Natural killer cell (primary cell): ENCODE measurements around the gene GSE1. TPM values are rescaled to one million over a fixed set of nuclear protein-coding genes. Genes with fewer than 3 reads are reported as not detected.

Experiments
- ATAC-seq, 3 donors: fragments of 150-1000 bp in 2 of 3; fragments of 200-7000 bp in 1 of 3; cut with Tn5 transposase; 1 replicate in 1 of 3; 2 replicates in 2 of 3; pipeline ENCODE4 v1.10.0; 2021; ENCODE audit warnings: mild to moderate bottlenecking in 2 of 3, moderate library complexity in 2 of 3
- DNase-seq, 2 donors: peaks; one replicate each; pipeline versions ENCODE4 v3.0.0 to v3.0.0-alpha.2; 2013 to 2021; ENCODE audit warnings: mixed read lengths in 1 of 2
- H3K27ac ChIP-seq: one replicate; pipeline ENCODE4 v1.5.1; 2013; ENCODE audit warnings: mild to moderate bottlenecking, low read length
- H3K27me3 ChIP-seq: one replicate; pipeline ENCODE4 v1.6.1; 2013; ENCODE audit warnings: low read length; ENCODE audit not compliant: control insufficient read depth, insufficient read depth
- H3K36me3 ChIP-seq: one replicate; pipeline ENCODE4 v1.6.1; 2013; ENCODE audit warnings: low read length; ENCODE audit not compliant: control insufficient read depth, insufficient read depth
- H3K4me1 ChIP-seq: one replicate; pipeline ENCODE4 v1.6.1; 2013; ENCODE audit warnings: low read length; ENCODE audit not compliant: control insufficient read depth, insufficient read depth
- H3K4me3 ChIP-seq: one replicate; pipeline ENCODE4 v1.5.1; 2013; ENCODE audit warnings: low read length
- H3K9me3 ChIP-seq: one replicate; pipeline ENCODE4 v1.6.1; 2013; ENCODE audit warnings: low read length; ENCODE audit not compliant: control insufficient read depth, insufficient read depth
- H3K27ac Mint-ChIP-seq, 2 donors: one replicate each; pipeline ENCODE4 v1.8.0; 2022; ENCODE audit warnings: mild to moderate bottlenecking in 2 of 2, mixed read lengths in 2 of 2, moderate library complexity in 1 of 2
- H3K27me3 Mint-ChIP-seq, 2 donors: one replicate each; pipeline ENCODE4 v1.8.0; 2022; ENCODE audit warnings: low read depth in 2 of 2, mixed read lengths in 2 of 2
- H3K36me3 Mint-ChIP-seq: one replicate; pipeline ENCODE4 v1.8.0; 2022; ENCODE audit warnings: mixed read lengths
- H3K4me1 Mint-ChIP-seq, 2 donors: one replicate each; pipeline ENCODE4 v1.8.0; 2022; ENCODE audit warnings: mixed read lengths in 2 of 2
- H3K4me3 Mint-ChIP-seq: one replicate; pipeline ENCODE4 v1.8.0; 2022; ENCODE audit warnings: mild to moderate bottlenecking, moderate library complexity, mixed read lengths
- H3K9me3 Mint-ChIP-seq, 2 donors: one replicate each; pipeline ENCODE4 v1.8.0; 2022; ENCODE audit warnings: mixed read lengths in 2 of 2
- WGBS: methylation state at CpG from one replicate; pipeline ENCODE4 v1.1.7; 2013; ENCODE audit warnings: missing lambda C conversion rate; ENCODE audit not compliant: insufficient coverage; 5-methylcytosine and 5-hydroxymethylcytosine counted together
- intact Hi-C: fragments of 100-400 bp; cut with micrococcal nuclease; formaldehyde crosslinking; loops from one replicate; pipeline ENCODE4 v1.14.2; 2022
- total RNA-seq, 4 donors: library from RNA; stranded (reverse); fragments of 120-200 nt in 1 of 4; gene quantifications; one replicate each; pipeline versions ENCODE4 v1.2.3 to v1.2.4, GENCODE V29; 2013 to 2022
- TF ChIP-seq, protein P1 (sequence below): fragments of 200-600 bp; IDR thresholded peaks from one replicate; pipeline ENCODE4 v1.8.0; 2022; ENCODE audit warnings: antibody characterized with exemption

GSE1 gene
- total RNA-seq, 3 donors from 2014 or later (not counting 1 experiment from before 2014, with no cell fraction given) = 232 to 277 (median 233) TPM

DNA sequence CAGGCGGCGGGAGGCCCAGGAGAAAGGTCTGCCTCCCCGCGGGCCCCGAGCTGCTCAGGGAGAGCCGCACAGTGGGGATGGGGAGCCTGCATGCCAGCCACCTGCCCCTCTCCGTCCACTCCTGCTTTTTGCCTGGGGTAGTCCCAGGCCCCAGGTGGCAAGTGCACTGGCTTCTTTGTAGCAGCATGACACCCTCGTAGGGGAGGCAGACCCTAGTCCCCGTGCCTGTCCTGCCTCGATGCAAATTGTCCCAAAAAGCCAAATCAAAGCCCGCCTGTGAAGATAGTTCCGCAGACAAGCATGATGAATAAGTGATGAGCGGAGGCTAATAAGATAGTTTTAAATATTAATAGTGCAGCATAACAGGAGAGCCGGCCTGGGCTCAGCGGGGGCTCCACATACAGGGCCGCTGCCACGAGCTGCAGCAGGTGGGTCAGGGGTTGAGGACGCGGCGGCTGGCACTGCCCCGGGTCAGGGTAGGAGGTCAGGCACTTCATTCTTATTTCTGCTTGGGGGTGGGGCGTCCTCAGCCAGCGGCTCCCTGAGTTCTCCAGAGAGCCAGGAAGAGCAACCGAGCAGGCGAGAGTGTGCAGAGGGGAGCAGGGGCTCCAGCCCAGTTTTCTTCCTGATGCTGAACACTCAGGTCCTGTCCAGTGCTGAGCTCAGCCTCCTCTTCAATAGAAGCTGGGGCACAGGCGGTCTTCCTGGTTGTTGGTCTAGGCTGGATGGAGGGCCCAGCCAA is 48.8 kb downstream of the GSE1 start:
- H3K9me3 Mint-ChIP-seq = no peaks in the 10 kb centered on the region
- no peak overlapping the region for H3K27ac ChIP-seq
- 97% methylated on average over 26 of the region's 26 CpGs for WGBS
- no peaks in the 10 kb centered on the region for H3K27me3 ChIP-seq
- intact Hi-C loops = no loop called here
- TF ChIP-seq, protein P1, sequence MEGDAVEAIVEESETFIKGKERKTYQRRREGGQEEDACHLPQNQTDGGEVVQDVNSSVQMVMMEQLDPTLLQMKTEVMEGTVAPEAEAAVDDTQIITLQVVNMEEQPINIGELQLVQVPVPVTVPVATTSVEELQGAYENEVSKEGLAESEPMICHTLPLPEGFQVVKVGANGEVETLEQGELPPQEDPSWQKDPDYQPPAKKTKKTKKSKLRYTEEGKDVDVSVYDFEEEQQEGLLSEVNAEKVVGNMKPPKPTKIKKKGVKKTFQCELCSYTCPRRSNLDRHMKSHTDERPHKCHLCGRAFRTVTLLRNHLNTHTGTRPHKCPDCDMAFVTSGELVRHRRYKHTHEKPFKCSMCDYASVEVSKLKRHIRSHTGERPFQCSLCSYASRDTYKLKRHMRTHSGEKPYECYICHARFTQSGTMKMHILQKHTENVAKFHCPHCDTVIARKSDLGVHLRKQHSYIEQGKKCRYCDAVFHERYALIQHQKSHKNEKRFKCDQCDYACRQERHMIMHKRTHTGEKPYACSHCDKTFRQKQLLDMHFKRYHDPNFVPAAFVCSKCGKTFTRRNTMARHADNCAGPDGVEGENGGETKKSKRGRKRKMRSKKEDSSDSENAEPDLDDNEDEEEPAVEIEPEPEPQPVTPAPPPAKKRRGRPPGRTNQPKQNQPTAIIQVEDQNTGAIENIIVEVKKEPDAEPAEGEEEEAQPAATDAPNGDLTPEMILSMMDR = no peak
- H3K4me3 Mint-ChIP-seq = no peak overlapping the region
- H3K27ac Mint-ChIP-seq = peak overlapping the region in 1 of 2 donors; percentile 27
- H3K4me1 Mint-ChIP-seq = peaks cover 5% of the 10 kb centered on the region in 2 donors
- H3K4me3 ChIP-seq = no peak overlapping the region
- no peaks in the 10 kb centered on the region for H3K27me3 Mint-ChIP-seq
- H3K9me3 ChIP-seq = no peaks in the 10 kb centered on the region
- DNase-seq (no peak), ATAC-seq (no peak)
- peaks cover 92% of the 10 kb centered on the region for H3K36me3 ChIP-seq
- H3K4me1 ChIP-seq = no peaks in the 10 kb centered on the region
- H3K36me3 Mint-ChIP-seq = peaks cover 7% of the 10 kb centered on the region

GRCh38 chr16:85662482-85662812 is 49.3 kb downstream of the GSE1 start:
- Mint-ChIP-seq H3K27ac (peak overlapping the region in 1 of 2 donors; percentile 27), H3K9me3 (no peaks in the 10 kb centered on the region), H3K27me3 (no peaks in the 10 kb centered on the region), H3K4me3 (no peak overlapping the region), H3K4me1 (peaks cover 5% of the 10 kb centered on the region in 2 donors), H3K36me3 (peaks cover 7% of the 10 kb centered on the region)
- Histone ChIP-seq H3K4me3 (no peak overlapping the region), H3K36me3 (peaks cover 92% of the 10 kb centered on the region), H3K27me3 (no peaks in the 10 kb centered on the region), H3K9me3 (no peaks in the 10 kb centered on the region), H3K4me1 (no peaks in the 10 kb centered on the region), H3K27ac (no peak overlapping the region)
- DNase-seq (no peak), ATAC-seq (no peak)
- TF ChIP-seq, protein P1 = no peak
- WGBS = 98% methylated on average over 3 of the region's 3 CpGs
- intact Hi-C loops = no loop called here

DNA sequence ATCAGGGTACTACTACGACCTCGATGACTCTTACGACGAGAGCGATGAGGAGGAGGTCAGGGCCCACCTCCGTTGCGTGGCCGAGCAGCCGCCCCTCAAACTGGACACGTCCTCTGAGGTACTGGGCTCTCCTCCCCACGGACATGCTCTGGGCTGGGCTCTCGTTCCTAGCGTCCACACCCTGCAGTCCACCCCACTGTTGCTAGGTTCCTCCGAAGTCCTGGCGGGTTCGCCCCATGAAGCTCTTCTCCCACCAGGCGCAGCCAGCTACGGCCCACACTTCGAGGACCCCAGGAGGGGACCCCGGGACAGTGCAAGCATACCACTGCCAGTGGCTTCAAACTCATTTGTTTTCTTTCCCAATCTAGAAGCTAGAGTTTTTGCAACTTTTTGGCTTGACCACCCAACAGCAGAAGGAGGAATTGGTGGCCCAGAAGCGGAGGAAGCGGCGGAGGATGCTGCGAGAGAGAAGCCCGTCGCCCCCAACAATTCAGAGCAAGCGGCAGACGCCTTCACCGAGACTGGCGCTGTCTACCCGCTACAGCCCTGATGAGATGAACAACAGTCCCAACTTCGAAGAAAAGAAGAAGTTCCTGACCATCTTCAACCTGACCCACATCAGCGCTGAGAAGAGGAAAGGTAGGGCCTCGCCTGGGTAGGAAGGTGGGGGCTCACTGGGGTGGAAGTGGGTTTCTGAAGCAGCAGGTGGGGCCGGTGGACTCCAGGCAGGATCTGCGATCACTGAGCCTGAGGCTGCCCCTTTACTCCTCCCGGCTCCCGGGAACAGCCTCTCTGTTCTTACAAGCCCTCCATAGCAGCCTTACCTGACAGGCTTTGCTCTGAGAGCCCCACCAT is 50.1 kb downstream of the GSE1 start:
- ATAC-seq = no peak
- no peaks in the 10 kb centered on the region for H3K9me3 ChIP-seq
- Mint-ChIP-seq H3K9me3 (no peaks in the 10 kb centered on the region), H3K4me3 (no peak overlapping the region), H3K36me3 (peaks cover 7% of the 10 kb centered on the region), H3K4me1 (peaks cover 5% of the 10 kb centered on the region in 2 donors), H3K27me3 (no peaks in the 10 kb centered on the region), H3K27ac (peak overlapping the region in 1 of 2 donors; percentile 56)
- H3K27ac ChIP-seq = no peak overlapping the region
- H3K27me3 ChIP-seq = no peaks in the 10 kb centered on the region
- TF ChIP-seq, protein P1 = no peak
- no peak for DNase-seq
- 94% methylated on average over 37 of the region's 38 CpGs for WGBS
- H3K4me1 ChIP-seq = no peaks in the 10 kb centered on the region
- peaks cover 91% of the 10 kb centered on the region for H3K36me3 ChIP-seq
- intact Hi-C loops = no loop called here
- H3K4me3 ChIP-seq = no peak overlapping the region
